ENCODE results near the gene NR5A2. TPM values are rescaled to one million over a fixed set of nuclear protein-coding genes. Genes with fewer than 3 reads are reported as not detected.

NR5A2 gene
- total and polyA plus RNA-seq, 4 donors, result 2.0 to 10.3 (median 4.1) TPM; not detected in 1

GRCh38 chr1:200121421-200121820 lies 93.9 kb downstream of the NR5A2 start:
- DNase-seq (no peak), ATAC-seq (ENCODE audit: low FRiP score) (no peak)
- H3K36me3 ChIP-seq (ENCODE audit: control insufficient read depth in 1 of 2, insufficient read depth in 2 of 2, low read length in 1 of 2), result no peaks in the 10 kb centered on the region
- intact Hi-C loops (cut with DNase I), result no loop called here
- no peaks in the 10 kb centered on the region for H3K27me3 ChIP-seq (ENCODE audit: control insufficient read depth in 1 of 2, insufficient read depth in 2 of 2, low read length in 1 of 2)
- no peaks in the 10 kb centered on the region for H3K9me3 ChIP-seq (ENCODE audit: control insufficient read depth, low read length)
- H3K4me1 ChIP-seq (ENCODE audit: control insufficient read depth in 1 of 2, insufficient read depth in 2 of 2, low read length in 2 of 2), result no peaks in the 10 kb centered on the region
- H3K27ac ChIP-seq (ENCODE audit: low read depth in 1 of 2, low read length in 2 of 2), result no peak overlapping the region
- no peak overlapping the region for H3K4me3 ChIP-seq (ENCODE audit: low read length in 2 of 2)

GRCh38 chr1:200124309-200124708 lies 96.8 kb downstream of the NR5A2 start:
- Histone ChIP-seq H3K4me3 (ENCODE audit: low read length in 2 of 2) (no peak overlapping the region), H3K9me3 (ENCODE audit: control insufficient read depth, low read length) (no peaks in the 10 kb centered on the region), H3K27me3 (ENCODE audit: control insufficient read depth in 1 of 2, insufficient read depth in 2 of 2, low read length in 1 of 2) (no peaks in the 10 kb centered on the region), H3K36me3 (ENCODE audit: control insufficient read depth in 1 of 2, insufficient read depth in 2 of 2, low read length in 1 of 2) (no peaks in the 10 kb centered on the region), H3K4me1 (ENCODE audit: control insufficient read depth in 1 of 2, insufficient read depth in 2 of 2, low read length in 2 of 2) (no peaks in the 10 kb centered on the region), H3K27ac (ENCODE audit: low read depth in 1 of 2, low read length in 2 of 2) (no peak overlapping the region)
- ATAC-seq (ENCODE audit: low FRiP score), result no peak
- intact Hi-C loops (cut with DNase I), result no loop called here
- no peak for DNase-seq
- 21 to 27% methylated on average over 1 of the region's 1 CpG for WGBS, 2 donors

DNA sequence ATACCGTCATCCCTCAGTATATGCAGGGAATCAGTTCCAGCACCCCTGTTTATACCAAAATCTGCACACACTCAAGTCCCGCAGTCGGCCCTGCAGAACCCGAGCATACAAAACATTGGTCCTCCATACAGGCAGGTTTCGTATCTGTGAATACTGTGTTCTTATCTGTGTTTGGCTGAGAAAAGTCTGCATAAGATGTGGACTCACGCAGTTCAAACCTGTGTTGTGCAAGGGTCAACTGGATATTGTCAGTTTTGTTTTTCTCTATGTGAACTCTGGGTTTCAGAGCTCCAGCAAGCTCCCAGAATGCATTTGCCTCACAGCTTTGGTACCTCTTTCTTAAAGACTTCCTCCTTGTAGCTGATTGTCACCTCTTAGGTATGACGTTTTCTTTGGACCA lies 100.6 kb downstream of the NR5A2 start:
- H3K27me3 ChIP-seq (ENCODE audit: control insufficient read depth in 1 of 2, insufficient read depth in 2 of 2, low read length in 1 of 2), result no peaks in the 10 kb centered on the region
- ATAC-seq (ENCODE audit: low FRiP score), result no peak
- no peak for DNase-seq
- H3K27ac ChIP-seq (ENCODE audit: low read depth in 1 of 2, low read length in 2 of 2), result no peak overlapping the region
- intact Hi-C loops (cut with DNase I), result no loop called here
- H3K4me1 ChIP-seq (ENCODE audit: control insufficient read depth in 1 of 2, insufficient read depth in 2 of 2, low read length in 2 of 2), result no peaks in the 10 kb centered on the region
- H3K9me3 ChIP-seq (ENCODE audit: control insufficient read depth, low read length), result no peaks in the 10 kb centered on the region
- no peak overlapping the region for H3K4me3 ChIP-seq (ENCODE audit: low read length in 2 of 2)
- 73 to 82% methylated on average over 7 of the region's 7 CpGs for WGBS, 2 donors
- H3K36me3 ChIP-seq (ENCODE audit: control insufficient read depth in 1 of 2, insufficient read depth in 2 of 2, low read length in 1 of 2), result no peaks in the 10 kb centered on the region

- no peak overlapping the region for H3K27ac ChIP-seq (ENCODE audit: low read depth in 1 of 2, low read length in 2 of 2)
- no peaks in the 10 kb centered on the region for H3K4me1 ChIP-seq (ENCODE audit: control insufficient read depth in 1 of 2, insufficient read depth in 2 of 2, low read length in 2 of 2)
- no peak overlapping the region for H3K4me3 ChIP-seq (ENCODE audit: low read length in 2 of 2)
- H3K9me3 ChIP-seq (ENCODE audit: control insufficient read depth, low read length), result no peaks in the 10 kb centered on the region
- WGBS, 2 donors, result 14 to 18% methylated on average over 5 of the region's 5 CpGs
- H3K27me3 ChIP-seq (ENCODE audit: control insufficient read depth in 1 of 2, insufficient read depth in 2 of 2, low read length in 1 of 2), result no peaks in the 10 kb centered on the region
- intact Hi-C loops (cut with DNase I), result no loop called here
- ATAC-seq (ENCODE audit: low FRiP score) (no peak), DNase-seq (no peak)
- no peaks in the 10 kb centered on the region for H3K36me3 ChIP-seq (ENCODE audit: control insufficient read depth in 1 of 2, insufficient read depth in 2 of 2, low read length in 1 of 2)
Measured at GRCh38 chr1:200128944-200129879, 101.7 kb downstream of the NR5A2 start.

DNA sequence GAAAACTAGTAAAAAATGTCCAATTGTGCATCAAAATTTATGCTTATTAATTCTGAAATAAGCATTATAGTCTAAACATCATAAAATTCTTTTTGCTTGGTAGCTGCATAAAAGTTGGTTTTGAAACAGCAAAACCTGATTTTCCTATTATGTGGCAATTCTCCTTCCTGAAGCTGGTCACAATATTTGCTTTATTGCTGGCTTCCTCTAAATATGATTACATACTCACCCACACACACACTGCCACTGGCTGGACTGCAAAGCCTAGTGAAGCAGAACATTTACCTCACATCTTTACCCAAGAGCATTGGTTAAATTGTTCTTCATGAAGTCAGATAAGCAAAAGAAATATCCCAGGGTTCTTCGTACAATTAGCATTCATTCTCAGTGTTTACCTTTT lies 103.0 kb downstream of the NR5A2 start:
- intact Hi-C loops (cut with DNase I), result no loop called here
- no peaks in the 10 kb centered on the region for H3K36me3 ChIP-seq (ENCODE audit: control insufficient read depth in 1 of 2, insufficient read depth in 2 of 2, low read length in 1 of 2)
- DNase-seq (no peak), ATAC-seq (ENCODE audit: low FRiP score) (no peak)
- H3K4me3 ChIP-seq (ENCODE audit: low read length in 2 of 2), result no peak overlapping the region
- no peaks in the 10 kb centered on the region for H3K4me1 ChIP-seq (ENCODE audit: control insufficient read depth in 1 of 2, insufficient read depth in 2 of 2, low read length in 2 of 2)
- no peaks in the 10 kb centered on the region for H3K9me3 ChIP-seq (ENCODE audit: control insufficient read depth, low read length)
- 52 to 69% methylated on average over 1 of the region's 1 CpG for WGBS, 2 donors
- no peaks in the 10 kb centered on the region for H3K27me3 ChIP-seq (ENCODE audit: control insufficient read depth in 1 of 2, insufficient read depth in 2 of 2, low read length in 1 of 2)
- H3K27ac ChIP-seq (ENCODE audit: low read depth in 1 of 2, low read length in 2 of 2), result no peak overlapping the region

DNA sequence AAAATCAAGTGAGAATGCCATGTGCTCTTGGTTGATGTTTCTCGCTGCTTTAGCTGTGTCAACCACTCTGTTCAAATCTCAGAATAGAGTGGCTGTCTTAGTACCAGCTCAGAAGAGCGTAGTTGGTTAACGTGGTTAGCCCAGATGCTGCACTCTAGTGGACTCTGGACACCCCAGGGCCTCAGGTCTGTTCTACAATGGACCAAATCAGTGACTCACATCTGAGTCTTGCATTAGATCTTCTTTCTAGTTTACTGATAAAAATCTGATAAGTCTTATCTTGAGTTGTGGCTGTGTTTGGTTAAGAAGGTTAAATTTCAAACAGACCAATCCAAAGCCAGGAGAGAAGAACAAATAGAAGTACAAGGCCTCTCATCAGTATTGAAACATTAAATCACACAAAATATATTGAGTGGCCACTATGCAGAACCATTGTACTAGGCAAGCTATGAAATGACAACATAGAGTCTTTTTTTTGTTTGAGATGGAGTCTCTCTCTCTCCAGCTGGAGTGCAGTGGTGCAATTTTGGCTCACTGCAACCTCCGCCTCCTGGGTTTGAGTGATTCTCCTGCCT lies 104.1 kb downstream of the NR5A2 start:
- no peak for DNase-seq
- no peaks in the 10 kb centered on the region for H3K4me1 ChIP-seq (ENCODE audit: control insufficient read depth in 1 of 2, insufficient read depth in 2 of 2, low read length in 2 of 2)
- no peak overlapping the region for H3K4me3 ChIP-seq (ENCODE audit: low read length in 2 of 2)
- intact Hi-C loops (cut with DNase I), result no loop called here
- ATAC-seq (ENCODE audit: low FRiP score), result no peak
- H3K27ac ChIP-seq (ENCODE audit: low read depth in 1 of 2, low read length in 2 of 2), result no peak overlapping the region
- H3K9me3 ChIP-seq (ENCODE audit: control insufficient read depth, low read length), result no peaks in the 10 kb centered on the region
- no peaks in the 10 kb centered on the region for H3K27me3 ChIP-seq (ENCODE audit: control insufficient read depth in 1 of 2, insufficient read depth in 2 of 2, low read length in 1 of 2)
- H3K36me3 ChIP-seq (ENCODE audit: control insufficient read depth in 1 of 2, insufficient read depth in 2 of 2, low read length in 1 of 2), result no peaks in the 10 kb centered on the region
- WGBS, 2 donors, result 57 to 70% methylated on average over 4 of the region's 4 CpGs

DNA sequence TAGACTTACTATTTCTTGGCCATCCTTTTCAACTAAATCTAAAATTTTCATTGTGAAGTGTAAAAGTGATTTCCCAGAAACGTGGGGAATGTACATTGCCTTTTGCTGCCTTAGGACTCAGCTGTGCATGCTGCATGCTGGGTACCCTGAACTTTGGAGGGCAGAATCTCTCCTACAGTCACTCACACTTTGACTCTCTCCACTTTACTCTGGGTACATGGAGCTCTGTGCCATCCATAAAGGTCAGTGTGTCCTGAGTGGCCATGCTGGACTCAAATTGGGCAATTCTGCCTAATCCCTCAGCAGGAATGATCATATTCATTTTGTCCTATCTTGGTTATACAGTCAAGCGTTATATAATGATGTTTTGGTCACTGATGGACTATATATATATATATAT lies 105.6 kb downstream of the NR5A2 start:
- H3K4me1 ChIP-seq (ENCODE audit: control insufficient read depth in 1 of 2, insufficient read depth in 2 of 2, low read length in 2 of 2), result no peaks in the 10 kb centered on the region
- H3K9me3 ChIP-seq (ENCODE audit: control insufficient read depth, low read length), result no peaks in the 10 kb centered on the region
- no peak for ATAC-seq (ENCODE audit: low FRiP score)
- no peak overlapping the region for H3K4me3 ChIP-seq (ENCODE audit: low read length in 2 of 2)
- WGBS, 2 donors, result 68 to 77% methylated on average over 2 of the region's 2 CpGs
- DNase-seq, result no peak
- H3K27me3 ChIP-seq (ENCODE audit: control insufficient read depth in 1 of 2, insufficient read depth in 2 of 2, low read length in 1 of 2), result no peaks in the 10 kb centered on the region
- no peak overlapping the region for H3K27ac ChIP-seq (ENCODE audit: low read depth in 1 of 2, low read length in 2 of 2)
- intact Hi-C loops (cut with DNase I), result no loop called here
- H3K36me3 ChIP-seq (ENCODE audit: control insufficient read depth in 1 of 2, insufficient read depth in 2 of 2, low read length in 1 of 2), result no peaks in the 10 kb centered on the region

GRCh38 chr1:200134116-200134515 lies 106.6 kb downstream of the NR5A2 start:
- H3K27ac ChIP-seq (ENCODE audit: low read depth in 1 of 2, low read length in 2 of 2), result no peak overlapping the region
- WGBS, 2 donors, result 90 to 92% methylated on average over 2 of the region's 2 CpGs
- no peak overlapping the region for H3K4me3 ChIP-seq (ENCODE audit: low read length in 2 of 2)
- ATAC-seq (ENCODE audit: low FRiP score) (no peak), DNase-seq (no peak)
- H3K27me3 ChIP-seq (ENCODE audit: control insufficient read depth in 1 of 2, insufficient read depth in 2 of 2, low read length in 1 of 2), result no peaks in the 10 kb centered on the region
- no peaks in the 10 kb centered on the region for H3K36me3 ChIP-seq (ENCODE audit: control insufficient read depth in 1 of 2, insufficient read depth in 2 of 2, low read length in 1 of 2)
- intact Hi-C loops (cut with DNase I), result no loop called here
- no peaks in the 10 kb centered on the region for H3K9me3 ChIP-seq (ENCODE audit: control insufficient read depth, low read length)
- H3K4me1 ChIP-seq (ENCODE audit: control insufficient read depth in 1 of 2, insufficient read depth in 2 of 2, low read length in 2 of 2), result no peaks in the 10 kb centered on the region

- DNase-seq (no peak), ATAC-seq (ENCODE audit: low FRiP score) (no peak)
- no peak overlapping the region for H3K27ac ChIP-seq (ENCODE audit: low read depth in 1 of 2, low read length in 2 of 2)
- no peaks in the 10 kb centered on the region for H3K27me3 ChIP-seq (ENCODE audit: control insufficient read depth in 1 of 2, insufficient read depth in 2 of 2, low read length in 1 of 2)
- no peaks in the 10 kb centered on the region for H3K4me1 ChIP-seq (ENCODE audit: control insufficient read depth in 1 of 2, insufficient read depth in 2 of 2, low read length in 2 of 2)
- intact Hi-C loops (cut with DNase I), result no loop called here
- WGBS, 2 donors, result 82 to 84% methylated on average over 2 of the region's 2 CpGs
- H3K9me3 ChIP-seq (ENCODE audit: control insufficient read depth, low read length), result no peaks in the 10 kb centered on the region
- H3K36me3 ChIP-seq (ENCODE audit: control insufficient read depth in 1 of 2, insufficient read depth in 2 of 2, low read length in 1 of 2), result no peaks in the 10 kb centered on the region
- H3K4me3 ChIP-seq (ENCODE audit: low read length in 2 of 2), result no peak overlapping the region
Measured at GRCh38 chr1:200136384-200136783, 108.9 kb downstream of the NR5A2 start.

Measured in aorta (tissue), 5 donors.